CD4-positive, alpha-beta T cell treated with Interleukin-1 beta for 1 hour (primary cell): ENCODE results near the gene DHDH.

Experiments
- DNase-seq, 2 donors: peaks; one replicate each; pipeline ENCODE4 v3.0.0-alpha.2; 2020 to 2022

Gene DHDH

DNA sequence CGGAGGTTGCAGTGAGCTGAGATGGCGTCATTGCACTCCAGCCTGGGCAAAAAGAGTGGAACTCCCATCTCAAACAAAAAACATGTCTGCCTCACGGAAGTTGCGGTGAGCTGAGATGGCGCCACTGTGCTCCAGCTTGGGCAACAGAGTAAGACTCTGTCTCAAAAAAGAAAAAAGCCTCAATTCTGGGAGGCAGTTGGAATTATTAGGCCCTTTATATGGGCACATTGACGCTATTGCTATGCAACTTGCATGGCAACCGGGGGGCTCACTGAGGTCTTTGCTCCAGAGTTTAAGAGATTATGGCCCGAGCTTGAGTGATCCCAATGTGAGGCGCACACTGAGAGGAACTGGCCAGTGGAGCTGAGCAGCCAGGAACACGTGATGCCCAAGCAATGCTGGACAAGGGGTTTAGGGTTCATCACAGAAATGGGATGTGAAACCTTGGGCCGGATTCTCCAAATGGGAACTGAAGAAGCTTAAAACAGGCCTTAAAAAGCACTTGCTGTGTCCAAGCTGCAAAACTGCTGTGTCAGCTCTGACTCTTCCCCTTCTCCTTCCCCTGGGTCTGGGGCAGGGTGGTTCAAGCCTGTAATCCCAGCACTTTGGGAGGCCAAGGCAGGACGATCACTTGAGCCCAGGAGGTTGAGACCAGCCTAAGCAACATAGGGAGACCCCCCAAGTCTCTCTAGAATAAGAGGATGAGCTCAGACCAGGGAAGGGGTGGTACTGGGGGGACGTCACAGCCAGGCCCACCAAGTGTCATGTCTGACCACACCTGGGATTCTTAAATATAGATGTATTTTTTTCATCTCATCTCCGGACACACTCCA is 34.1 kb downstream of the DHDH start:
- DNase-seq = peak in 1 of 2 donors; percentile 74

- no peak for DNase-seq
These were observed 34.7 kb downstream of the DHDH start for GRCh38 chr19:48968179-48968661.

GRCh38 chr19:48968813-48969218 is 35.3 kb downstream of the DHDH start:
- no peak for DNase-seq

GRCh38 chr19:48969276-48970138 is 36.0 kb downstream of the DHDH start:
- no peak for DNase-seq

DNA sequence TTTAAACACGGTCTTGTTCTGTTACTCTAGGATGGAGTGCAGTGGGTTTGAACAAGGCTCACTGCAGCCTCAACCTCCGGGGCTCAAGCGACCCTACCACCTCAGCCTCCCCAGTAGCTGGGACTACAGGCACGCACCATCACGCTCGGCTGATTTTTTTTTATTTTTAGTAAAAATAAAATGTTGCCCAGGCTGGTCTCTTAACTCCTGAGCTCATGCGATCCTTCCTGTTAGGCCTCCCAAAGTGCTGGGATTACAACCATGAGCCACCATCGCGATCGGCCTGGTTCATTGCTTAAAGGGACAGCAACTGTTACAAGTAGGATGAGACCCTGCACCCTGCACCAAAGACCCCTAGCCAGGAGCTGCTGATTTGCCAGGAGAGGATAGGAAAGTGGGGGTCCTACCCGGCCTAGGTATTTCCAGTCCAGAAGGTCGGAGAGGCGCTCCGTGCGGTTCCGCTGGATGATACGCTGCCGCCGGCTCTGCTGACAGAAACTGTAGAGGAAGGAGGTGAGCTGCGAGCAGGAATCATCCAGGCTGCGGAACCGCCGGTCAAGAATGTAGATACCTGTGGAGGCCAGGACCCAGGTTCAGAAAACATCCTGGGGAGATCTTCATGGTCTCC is 36.8 kb downstream of the DHDH start:
- DNase-seq = no peak

- DNase-seq = peak; percentile 78 to 82
These were observed 37.5 kb downstream of the DHDH start for GRCh38 chr19:48970923-48971395.

GRCh38 chr19:48975947-48976847 is 42.7 kb downstream of the DHDH start:
- DNase-seq = peak; percentile 44 to 58

DNA sequence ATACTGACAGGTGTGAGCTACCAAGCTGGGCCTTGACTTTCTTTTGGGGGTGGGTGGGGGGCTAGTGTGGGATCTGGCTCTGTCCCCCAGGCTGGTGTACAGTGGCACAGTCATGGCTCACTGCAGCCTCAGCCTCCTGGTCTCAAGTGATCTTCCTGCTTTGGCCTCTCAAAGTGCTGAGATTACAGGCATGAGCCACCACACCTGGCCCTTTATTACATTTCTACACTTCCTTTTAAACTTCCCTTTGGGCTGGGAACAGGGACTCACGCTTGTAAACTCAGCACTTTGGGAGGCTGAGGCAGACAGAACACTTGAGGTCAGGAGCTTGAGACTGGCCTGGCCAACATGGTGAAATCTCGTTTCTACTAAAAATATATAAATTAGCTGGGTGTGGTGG is 43.6 kb downstream of the DHDH start:
- no peak for DNase-seq

- no peak for DNase-seq
These were observed 48.8 kb downstream of the DHDH start for GRCh38 chr19:48982280-48982679.

DNA sequence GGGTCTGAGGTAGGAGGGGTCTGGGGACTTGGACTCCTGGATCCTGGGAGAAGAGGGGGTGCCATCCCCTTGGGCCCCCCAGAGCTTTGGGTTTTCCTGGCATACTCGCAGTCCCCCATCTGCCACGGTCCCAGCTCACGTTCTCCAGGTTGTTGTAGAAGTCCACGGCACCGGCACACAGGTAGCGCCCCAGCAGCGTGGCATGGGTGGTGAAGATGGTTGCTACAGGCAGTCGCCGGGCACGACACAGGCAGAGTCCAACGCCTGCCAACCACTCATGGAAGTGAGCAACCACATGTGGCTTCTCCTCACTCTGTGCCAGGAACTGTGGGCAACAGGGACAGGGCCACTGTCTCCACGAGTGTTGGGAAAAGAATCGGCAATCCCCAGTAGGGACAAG is 52.2 kb downstream of the DHDH start:
- no peak for DNase-seq

DNA sequence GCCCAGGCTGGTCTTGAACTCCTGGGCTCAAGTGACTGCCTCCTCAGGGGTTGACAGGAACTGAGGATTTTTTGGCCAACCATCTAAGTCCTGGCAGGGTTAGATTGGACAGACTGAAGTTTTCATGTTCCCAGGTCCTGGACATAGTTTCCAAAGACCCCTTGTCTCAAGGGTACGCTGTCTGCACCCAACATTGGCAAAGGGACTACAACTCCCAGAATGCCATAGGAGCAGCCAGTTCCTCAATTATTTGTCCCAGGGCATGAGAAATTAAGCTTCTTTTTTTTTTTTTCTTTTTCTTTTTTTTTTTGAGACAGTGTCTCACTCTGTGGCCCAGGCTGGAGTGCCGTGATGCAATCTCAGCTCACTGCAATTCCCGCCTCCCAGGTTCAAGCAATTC is 52.7 kb downstream of the DHDH start:
- no peak for DNase-seq

GRCh38 chr19:48987323-48987722 is 53.8 kb downstream of the DHDH start:
- DNase-seq = no peak

GRCh38 chr19:48988286-48988685 is 54.8 kb downstream of the DHDH start:
- DNase-seq = no peak

GRCh38 chr19:48988860-48989259 is 55.4 kb downstream of the DHDH start:
- no peak for DNase-seq

DNA sequence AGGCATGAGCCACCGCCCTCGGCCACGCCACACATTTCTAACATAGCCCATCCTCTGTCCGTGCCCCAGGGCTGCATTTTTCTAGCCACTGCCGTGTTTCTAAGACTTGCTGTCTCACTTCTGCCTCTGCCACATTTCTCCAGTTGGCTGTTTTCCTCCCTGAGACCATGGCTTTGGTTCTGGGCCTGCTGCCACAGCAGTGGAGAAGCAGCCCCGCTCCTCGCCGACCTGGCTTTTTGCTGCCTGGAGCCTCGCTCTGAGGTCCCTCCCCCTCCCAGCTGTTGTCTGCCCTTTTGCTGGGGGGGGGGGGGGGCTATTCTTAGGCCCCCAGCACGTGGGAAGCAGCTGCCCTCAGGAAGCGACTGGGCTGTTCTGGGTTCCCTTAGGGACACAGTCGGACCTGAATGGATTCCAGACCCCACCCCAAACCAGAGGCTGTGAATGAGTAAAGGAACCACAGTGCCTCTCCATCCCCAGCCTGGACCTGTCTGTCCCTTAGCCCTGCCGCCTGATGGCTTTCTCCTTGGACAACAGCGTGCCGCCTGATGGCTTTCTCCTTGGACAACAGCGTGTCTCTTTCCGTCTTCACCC is 56.3 kb downstream of the DHDH start:
- no peak for DNase-seq

- no peak for DNase-seq
These were observed 56.9 kb downstream of the DHDH start for GRCh38 chr19:48990400-48990799.

DNA sequence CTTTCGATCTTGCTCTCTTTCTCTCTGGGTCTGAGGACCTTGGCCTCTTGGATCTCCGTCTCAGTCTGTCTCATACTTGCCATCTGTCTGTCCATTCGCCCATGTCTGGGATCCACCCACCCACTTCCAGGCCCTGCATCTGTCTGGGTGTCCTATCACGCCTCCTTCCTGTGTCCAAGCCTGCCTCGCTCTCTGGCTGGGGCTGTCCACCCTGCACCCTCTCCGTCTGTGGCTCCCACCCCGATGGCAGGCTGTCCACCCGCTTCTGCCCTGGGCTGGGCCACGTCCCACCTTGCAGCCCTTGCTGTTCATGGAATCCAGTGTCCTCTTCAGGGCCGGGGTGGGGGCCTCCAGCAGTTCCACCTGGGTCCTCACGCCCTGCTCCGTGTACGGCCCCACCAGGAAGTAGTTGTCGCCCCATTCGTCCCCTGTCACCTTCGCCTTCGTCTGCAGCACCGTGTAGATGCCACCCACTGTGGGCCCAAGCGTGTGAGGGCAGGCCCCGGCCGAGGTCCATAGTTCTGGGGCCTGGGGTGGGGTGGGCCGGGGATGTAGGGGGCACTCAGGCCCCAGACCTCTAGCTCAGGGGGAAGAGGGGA is 57.6 kb downstream of the DHDH start:
- no peak for DNase-seq

DNA sequence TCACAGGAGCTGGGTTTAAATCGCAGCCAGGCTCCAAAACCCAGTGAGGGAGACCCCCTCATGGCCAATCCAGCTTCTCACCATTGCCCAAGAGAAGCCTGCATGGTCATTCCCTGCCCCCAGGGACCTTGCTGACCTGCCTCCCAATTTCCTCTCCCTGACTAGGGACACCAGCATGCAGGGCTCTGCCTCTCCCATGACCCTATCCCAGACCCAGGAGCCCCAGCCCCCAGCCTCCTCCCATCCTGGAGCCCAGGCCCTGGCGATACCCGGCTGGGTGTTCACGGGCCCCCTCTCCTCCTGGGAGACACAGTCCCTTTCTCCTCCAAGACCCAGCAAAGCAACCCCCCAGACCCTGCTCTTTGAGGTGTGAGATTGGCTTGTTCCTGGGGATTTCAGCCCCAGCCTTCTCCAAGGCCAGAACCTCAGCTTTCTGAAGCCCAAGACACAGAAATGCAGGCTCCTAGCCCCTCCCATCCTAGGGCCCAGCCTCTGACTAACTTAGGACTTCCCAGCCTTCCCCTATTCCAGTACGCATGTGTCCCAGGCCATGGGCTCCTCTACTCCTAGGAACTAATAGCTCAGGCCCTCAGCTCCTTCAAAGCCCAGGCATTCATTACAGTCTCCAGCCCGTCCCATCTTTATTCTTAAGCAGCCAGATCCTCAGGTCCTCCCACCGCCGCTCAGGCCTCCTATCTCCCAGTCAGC is 58.5 kb downstream of the DHDH start:
- DNase-seq = peak in 1 of 2 donors; percentile 42

DNA sequence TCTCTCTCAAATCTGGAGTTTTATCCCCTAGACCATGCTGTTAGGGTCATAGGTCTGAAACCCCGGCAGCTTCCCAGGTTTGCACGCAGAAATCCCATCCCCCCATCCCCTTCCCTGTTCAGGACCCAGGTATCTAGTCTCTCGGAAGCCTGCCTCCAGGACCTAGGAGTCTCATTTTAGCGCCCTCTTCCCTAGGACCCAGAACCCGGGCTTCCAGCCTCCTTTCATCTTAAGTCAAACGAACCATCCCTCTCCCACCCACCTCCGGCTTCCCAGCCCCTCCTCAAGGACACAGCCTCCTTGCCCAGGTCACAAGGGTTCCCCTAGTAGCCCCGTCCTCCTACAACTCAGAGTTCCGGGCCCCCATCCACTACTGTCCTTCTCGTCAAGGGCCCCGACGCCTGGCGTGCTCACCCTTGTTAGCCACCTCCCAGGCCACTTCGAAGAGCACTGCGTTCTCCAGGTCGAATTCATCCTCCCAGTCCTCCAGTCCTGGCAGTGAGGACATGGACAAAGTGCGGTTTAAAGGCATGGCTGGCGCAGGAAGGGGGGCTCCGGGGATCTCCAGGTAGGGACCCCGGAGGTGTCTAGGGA is 59.2 kb downstream of the DHDH start:
- no peak for DNase-seq
